SH-SY5Y (cell line): ENCODE data around the gene XRCC5.

Source experiments
- GATA2 ChIP-seq: IDR thresholded peaks from 2 replicates; pipeline ENCODE4 v1.6.1; 2011; ENCODE audit warnings: mild to moderate bottlenecking, low read depth, low read length
- GATA3 ChIP-seq: IDR thresholded peaks from 2 replicates; pipeline ENCODE4 v1.6.1; 2011; ENCODE audit warnings: low read depth, mild to moderate bottlenecking, low read length, moderate library complexity

DNA sequence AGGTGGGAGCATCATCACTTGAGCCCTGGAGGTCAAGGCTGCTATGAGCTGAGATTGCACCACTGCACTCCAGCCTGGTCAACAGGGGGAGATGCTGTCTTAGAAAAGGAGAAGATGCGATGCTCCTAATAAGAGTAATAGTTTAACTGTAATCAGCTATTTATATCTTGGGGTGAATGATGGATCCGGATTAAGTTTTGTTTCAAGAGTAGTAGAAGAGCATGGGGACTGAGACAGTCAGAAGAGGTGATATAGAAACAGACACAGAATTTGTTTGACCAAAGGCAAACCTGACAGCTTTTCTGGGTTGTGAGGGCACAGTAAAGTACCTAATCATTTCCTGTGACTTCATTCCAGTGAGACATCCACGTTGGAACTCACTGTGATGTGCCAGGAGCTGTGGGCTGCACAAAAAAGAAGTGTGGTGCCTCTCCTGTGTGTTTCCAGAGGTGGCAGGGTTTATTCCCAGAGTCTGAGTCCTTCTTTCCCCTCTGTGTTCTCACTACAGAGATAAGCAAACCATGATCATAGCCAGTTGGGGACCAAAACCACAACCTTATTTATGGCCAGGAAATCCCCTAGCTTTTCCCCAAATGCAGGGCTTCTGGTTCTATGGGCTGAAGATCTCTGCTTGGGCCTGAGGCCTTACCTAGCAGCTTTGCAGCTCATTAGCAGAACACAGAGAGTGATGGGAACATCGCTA is 113.7 kb downstream of the XRCC5 start:
- TF ChIP-seq GATA2, result no peak
- no peak for TF ChIP-seq GATA3
